Medulla oblongata (tissue), 1 donor: ENCODE data around the gene PILRA.
"Not testable (repeated sequence)": the region's sequence is repeated elsewhere in the genome, so short reads cannot be mapped to it uniquely, and the experiment has no call there.

ENCODE experiments used
- DNase-seq: peaks from one replicate; pipeline ENCODE4 v3.0.0-alpha.2; 2015; ENCODE audit errors: extremely low spot score

Gene PILRA

GRCh38 chr7:100358027-100358856 lies 15.0 kb upstream of the PILRA start, which contains the start of gene PILRB:
Gene PILRB, plus strand, starts transcription at chr7:100358117. Its CDS starts 186 bp downstream, at chr7:100358303.
- DNase-seq: no peak

DNA sequence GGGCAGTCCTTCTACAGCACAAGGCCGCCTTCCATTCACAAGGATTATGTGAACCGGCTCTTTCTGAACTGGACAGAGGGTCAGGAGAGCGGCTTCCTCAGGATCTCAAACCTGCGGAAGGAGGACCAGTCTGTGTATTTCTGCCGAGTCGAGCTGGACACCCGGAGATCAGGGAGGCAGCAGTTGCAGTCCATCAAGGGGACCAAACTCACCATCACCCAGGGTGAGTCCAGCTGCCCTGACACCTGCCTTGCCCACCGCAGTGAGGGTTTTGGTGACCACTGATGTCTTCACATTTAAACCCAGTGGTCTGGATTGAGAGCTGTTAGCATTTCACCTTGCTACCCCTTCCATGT lies 14.5 kb upstream of the PILRA start:
- DNase-seq: no peak

DNA sequence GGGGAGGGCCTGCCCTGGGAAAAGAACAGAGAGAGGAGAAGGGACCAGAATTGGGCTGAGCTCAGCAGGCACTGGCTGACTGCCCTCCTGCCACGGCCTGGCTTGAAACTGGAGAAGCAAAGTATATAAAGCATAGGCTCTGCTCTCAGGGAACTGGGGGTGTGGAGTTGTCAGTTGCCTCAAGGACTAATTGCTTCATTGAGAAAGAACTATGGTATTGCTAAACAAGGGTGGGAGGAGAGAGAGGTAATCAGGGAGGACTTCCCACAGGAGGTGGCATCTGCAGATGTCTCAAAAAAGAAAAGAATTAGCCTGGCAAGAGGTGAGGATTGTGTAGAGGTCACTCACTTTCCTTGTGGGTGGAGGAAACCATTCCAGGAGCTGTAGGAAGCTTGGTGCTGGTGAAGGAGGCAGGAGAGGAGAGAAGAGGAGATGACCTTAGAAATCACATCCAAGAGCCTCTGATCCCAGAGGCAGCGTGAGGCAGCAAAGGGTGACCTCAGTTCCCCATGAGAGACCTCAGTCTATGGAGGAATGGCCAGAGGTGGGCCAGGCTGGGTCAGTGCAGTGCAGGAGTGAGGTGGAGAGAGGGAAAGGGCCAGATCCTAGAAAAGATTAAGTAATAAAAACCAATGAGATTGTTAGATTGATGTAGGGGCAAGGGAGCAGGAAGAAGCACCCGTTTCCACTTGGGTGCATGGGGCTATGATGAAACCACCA lies 13.0 kb upstream of the PILRA start:
- DNase-seq: no peak

DNA sequence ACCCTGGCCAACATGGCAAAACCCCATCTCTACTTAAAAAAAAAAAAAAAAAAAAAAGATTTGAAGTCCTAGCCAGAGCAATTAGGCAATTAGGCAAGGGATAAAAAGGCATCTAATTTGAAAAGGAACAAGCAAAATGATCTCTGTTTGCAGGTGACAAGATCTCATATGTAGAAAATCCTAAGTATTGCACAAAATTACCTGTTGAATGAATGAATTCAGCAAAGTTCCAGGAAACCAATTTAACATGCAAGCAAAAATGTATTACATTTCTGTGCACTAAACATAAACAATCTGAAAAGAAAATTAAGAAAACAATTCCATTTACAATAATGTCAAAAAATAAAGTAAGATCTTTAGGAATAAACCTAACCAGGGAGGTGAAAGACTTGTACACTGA lies 10.2 kb upstream of the PILRA start:
- no peak for DNase-seq

DNA sequence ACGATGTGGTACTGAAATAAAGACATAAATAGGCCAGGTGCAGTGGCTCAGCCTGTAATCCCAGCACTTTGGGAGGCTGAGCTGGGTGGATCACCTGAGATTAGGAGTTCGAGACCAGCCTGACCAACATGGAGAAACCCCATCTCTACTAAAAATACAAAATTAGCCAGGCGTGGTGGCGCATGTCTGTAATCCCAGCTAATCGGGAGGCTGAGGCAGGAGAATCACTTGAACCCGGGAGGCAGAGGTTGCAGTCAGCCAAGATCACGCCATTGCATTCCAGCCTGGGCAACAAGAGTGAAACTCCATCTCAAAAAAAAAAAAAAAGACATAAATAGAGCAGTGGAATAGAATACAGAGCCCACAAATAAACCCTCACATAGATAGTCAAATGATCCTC lies 9.5 kb upstream of the PILRA start:
- DNase-seq: not testable (repeated sequence)

DNA sequence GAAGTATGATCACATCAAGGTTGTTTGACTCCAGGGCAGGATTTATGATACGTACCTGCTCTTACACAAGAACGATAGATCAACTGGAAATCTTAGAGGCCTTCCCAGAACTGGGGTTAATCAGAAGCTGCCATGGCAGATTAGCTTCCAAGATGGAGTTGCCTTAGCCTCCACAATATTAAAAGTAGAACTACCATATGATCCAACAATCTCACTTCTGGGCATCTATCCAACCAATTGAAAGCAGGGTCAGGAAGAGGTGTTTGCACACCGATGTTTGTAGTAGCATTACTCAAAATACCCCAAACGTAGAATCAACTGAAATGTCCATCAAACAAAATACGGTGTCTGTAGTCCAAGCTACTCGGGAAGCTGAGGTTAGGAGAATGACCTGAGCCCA lies 8.8 kb upstream of the PILRA start:
- no peak for DNase-seq

- DNase-seq: not testable (repeated sequence)
Observed at GRCh38 chr7:100365998-100366367, 7.3 kb upstream of the PILRA start.

- DNase-seq: no peak
Observed at GRCh38 chr7:100366411-100367250, 6.7 kb upstream of the PILRA start.

DNA sequence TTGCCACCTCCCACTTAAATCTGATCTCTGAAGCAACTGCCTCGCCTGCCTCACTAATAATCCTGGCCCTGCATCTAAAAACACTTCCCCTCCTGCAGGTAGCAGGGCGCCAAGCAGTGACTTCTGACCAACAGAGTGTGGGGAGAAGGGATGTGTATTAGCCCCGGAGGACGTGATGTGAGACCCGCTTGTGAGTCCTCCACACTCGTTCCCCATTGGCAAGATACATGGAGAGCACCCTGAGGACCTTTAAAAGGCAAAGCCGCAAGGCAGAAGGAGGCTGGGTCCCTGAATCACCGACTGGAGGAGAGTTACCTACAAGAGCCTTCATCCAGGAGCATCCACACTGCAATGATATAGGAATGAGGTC lies 6.1 kb upstream of the PILRA start:
- DNase-seq: no peak

- peak; percentile 33 for DNase-seq
Observed at GRCh38 chr7:100367676-100368613, 5.3 kb upstream of the PILRA start.

GRCh38 chr7:100369105-100369504 lies 4.2 kb upstream of the PILRA start:
- peak; percentile 85 for DNase-seq

DNA sequence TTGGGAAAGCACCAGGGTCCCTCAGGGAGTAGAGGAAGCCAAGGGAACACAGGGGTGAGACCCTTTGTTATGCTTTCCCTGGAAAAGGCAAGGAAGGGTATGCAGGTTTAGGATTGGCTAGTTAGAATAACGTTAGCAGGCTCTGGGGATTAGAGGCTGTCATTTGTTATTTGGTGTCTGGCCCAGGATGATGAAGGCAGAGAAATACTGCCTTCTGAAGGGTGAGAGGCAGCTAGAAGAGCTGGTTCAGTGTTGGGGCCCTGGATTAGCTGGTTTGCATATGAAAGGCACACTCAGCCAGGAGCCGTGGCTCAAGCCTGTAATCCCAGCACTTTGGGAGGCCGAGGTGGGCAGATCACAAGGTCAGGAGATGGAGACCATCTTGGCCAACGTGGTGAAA lies 3.0 kb upstream of the PILRA start:
- DNase-seq: no peak

DNA sequence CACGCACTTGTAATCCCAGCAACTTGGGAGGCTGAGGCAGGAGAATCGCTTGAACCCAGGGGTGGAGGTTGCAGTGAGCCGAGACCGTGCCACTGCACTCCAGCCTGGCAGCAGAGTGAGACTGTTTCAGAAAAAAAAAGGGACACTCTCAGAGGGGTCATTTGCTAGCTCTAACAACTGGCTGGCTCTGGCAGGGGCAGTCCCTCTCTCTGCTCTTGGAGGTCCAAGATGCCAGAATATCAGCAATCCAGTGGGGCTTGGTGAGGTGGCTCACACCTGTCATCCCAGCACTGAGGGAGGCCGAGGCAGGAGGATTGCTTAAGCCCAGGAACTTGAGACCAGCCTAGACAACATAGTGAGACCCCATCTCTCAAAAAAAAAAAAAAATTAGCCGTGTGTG lies 2.5 kb upstream of the PILRA start:
- DNase-seq: no peak

DNA sequence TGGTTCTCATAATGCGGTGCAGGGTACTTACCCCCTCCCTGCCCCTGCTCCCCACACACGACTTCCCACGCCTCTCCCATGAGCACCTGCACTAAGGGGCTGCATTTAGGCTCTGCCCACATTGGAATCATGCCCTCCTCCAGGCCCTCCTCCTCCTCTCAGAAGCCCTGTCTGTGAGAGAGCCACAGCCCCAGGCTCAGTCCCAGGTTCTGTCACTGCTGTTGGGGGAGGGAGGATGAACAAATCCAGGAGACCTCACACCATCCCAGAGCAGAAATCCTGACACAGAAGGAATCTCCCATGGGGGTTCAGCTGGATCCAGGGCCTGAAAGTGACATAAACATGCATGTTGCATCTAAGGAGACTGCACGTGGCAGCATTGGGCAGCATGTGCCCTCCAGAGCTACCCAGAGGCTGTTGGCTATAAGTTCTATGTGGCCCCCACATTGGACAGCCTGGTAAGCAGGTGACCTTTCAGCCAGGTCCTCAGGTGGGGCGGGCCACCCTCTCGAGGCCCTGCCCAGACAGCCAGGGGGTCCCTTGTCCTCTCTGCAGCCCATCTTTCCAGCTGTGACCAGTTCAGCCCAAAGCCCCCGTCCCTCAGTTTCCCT lies 1.6 kb upstream of the PILRA start:
- no peak for DNase-seq

- peak; percentile 58 for DNase-seq
Observed at GRCh38 chr7:100372256-100372655, 1.0 kb upstream of the PILRA start.

- no peak for DNase-seq
Observed at GRCh38 chr7:100372694-100373093, 593 bp upstream of the PILRA start.

- not testable (repeated sequence) for DNase-seq
Observed at GRCh38 chr7:100373870-100374598, 747 bp downstream of the PILRA start.

DNA sequence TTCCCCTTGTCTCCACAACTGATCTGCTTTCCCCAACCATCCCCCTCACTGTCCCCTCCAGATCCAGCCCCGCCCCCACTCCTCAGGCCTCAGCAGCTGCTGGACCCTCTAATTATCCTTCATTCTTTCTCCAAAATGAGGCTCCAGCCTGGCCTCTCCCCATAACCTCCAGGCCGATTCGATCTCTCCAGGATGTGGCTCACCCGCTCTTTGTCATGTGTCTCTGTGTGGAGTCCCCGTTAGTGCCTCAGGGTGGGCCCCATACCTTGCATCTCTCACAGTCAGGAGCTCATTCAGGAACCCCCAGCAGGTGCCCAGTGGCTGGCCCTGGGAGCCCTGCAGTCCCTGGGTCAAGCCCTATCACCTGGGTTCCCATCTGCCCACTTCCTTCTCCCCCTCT lies 1.3 kb downstream of the PILRA start:
- no peak for DNase-seq

DNA sequence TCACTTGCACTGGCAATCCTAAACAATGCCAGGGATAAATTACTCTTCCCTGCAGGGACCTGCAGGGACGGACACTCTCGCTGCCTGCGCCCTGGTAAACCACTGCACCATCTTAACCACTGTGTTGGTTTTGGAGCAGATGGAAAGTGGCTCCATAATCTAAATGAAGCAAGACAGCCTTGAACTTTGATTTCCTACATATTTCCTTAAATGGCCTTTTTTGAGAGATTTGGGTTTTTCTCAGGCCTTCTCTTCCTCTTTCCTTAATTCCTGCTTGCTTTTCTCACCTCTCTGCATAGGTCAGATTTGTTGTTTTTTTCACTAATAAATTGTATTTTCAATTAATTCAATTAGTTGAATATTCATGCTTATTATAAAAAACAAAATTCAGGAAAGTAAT lies 2.8 kb downstream of the PILRA start:
- no peak for DNase-seq

GRCh38 chr7:100378114-100378755 lies 4.9 kb downstream of the PILRA start:
- DNase-seq: no peak
